K562 (cell line): ENCODE measurements around the gene TENM4.

Experiments
- BCL6 ChIP-seq: fragments of 250-450 bp; sonication (Bioruptor Pico); IDR thresholded peaks from 2 replicates; pipeline ENCODE4 v1.4.0; 2020
- CHD1 ChIP-seq: fragments of 200-600 bp; sonication (generic); IDR thresholded peaks from one replicate; pipeline ENCODE4 v1.6.1; 2012; ENCODE audit warnings: mild to moderate bottlenecking, moderate library complexity, low read length, inconsistent platforms
- EZH2 ChIP-seq: IDR thresholded peaks from 2 replicates; pipeline ENCODE4 v1.6.1; 2012; ENCODE audit warnings: low read depth, mild to moderate bottlenecking, inconsistent platforms, low read length, borderline replicate concordance
- FOXJ2 ChIP-seq: fragments of 200-800 bp; sonication (Bioruptor generic); IDR thresholded peaks from 2 replicates; pipeline ENCODE4 v1.6.1; 2016; ENCODE audit warnings: missing genetic modification characterization, missing compliant biosample characterization
- JUND ChIP-seq, 2 experiments: IDR thresholded peaks; 2 replicates in 1 of 2; 3 replicates in 1 of 2; pipeline ENCODE4 v1.6.1; 2011; ENCODE audit warnings: borderline replicate concordance in 2 of 2, low read depth in 2 of 2, low read length in 2 of 2, improper control_type of control experiment in 1 of 2, missing biosample characterization in 1 of 2, missing genetic modification characterization in 1 of 2, missing genetic modification reagents in 1 of 2
- KDM1A ChIP-seq, 2 experiments: fragments of 450-650 bp; IDR thresholded peaks; 2 replicates each; pipeline ENCODE4 v1.6.1; 2016; ENCODE audit warnings: mild to moderate bottlenecking in 2 of 2
- RAD21 ChIP-seq, 2 experiments: fragments of 250-450 bp in 1 of 2; fragments of 450-650 bp in 1 of 2; sonication (Bioruptor Pico) in 1 of 2; formaldehyde crosslinking in 1 of 2; IDR thresholded peaks in 1 of 2; conservative IDR thresholded peaks in 1 of 2; 2 replicates each; pipeline versions ENCODE4 v1.4.0 to v1.8.0; 2020 to 2022; ENCODE audit warnings: mild to moderate bottlenecking in 2 of 2, moderate library complexity in 1 of 2
- RBFOX2 ChIP-seq: fragments of 200-400 bp; formaldehyde crosslinking; IDR thresholded peaks from 2 replicates; pipeline ENCODE4 v1.6.1; 2017; ENCODE audit warnings: low read depth, mild to moderate bottlenecking, low read length, moderate library complexity
- REST ChIP-seq, 2 experiments: fragments of 450-650 bp; formaldehyde crosslinking in 1 of 2; IDR thresholded peaks; 2 replicates each; pipeline versions ENCODE4 v1.4.0 to v1.6.1; 2014 to 2020; ENCODE audit warnings: mild to moderate bottlenecking in 2 of 2, borderline replicate concordance in 1 of 2, low read depth in 1 of 2
- RFX5 ChIP-seq: IDR thresholded peaks from 2 replicates; pipeline ENCODE4 v1.6.1; 2011; ENCODE audit warnings: low read depth, mild to moderate bottlenecking, improper control_type of control experiment, low read length
- ZBTB12 ChIP-seq: fragments of 250-450 bp; sonication (Bioruptor Pico); IDR thresholded peaks from 2 replicates; pipeline ENCODE4 v1.4.0; 2020
- ZC3H11A ChIP-seq: IDR thresholded peaks from 2 replicates; pipeline ENCODE4 v1.6.1; 2012; ENCODE audit warnings: low read depth, low read length, improper control_type of control experiment
- TF ChIP-seq, protein P1 (sequence below): sonication (generic); formaldehyde crosslinking; IDR thresholded peaks from 2 replicates; pipeline ENCODE4 v1.8.1; 2023; ENCODE audit warnings: mild to moderate bottlenecking, missing genetic modification reagents
- TF ChIP-seq, protein P2 (sequence below): sonication (generic); formaldehyde crosslinking; IDR thresholded peaks from 2 replicates; pipeline ENCODE4 v1.8.1; 2023; ENCODE audit warnings: mild to moderate bottlenecking, missing genetic modification reagents, moderate library complexity

- TF ChIP-seq REST (IDR thresholded peaks at IDR 0.05; ENCODE audit: borderline replicate concordance) (no peak), REST (CRISPR knock-in tag; IDR thresholded peaks at IDR 0.05; ENCODE audit: low read depth) (no peak), RBFOX2 (no peak), EZH2 (no peak), RAD21 (CRISPR knock-in tag; conservative IDR thresholded peaks at IDR 0.05 in 1 of 2, IDR thresholded peaks at IDR 0.05 in 1 of 2) (no peak), ZC3H11A (no peak), CHD1 (no peak), BCL6 (no peak), KDM1A (IDR thresholded peaks at IDR 0.05) (no peak), JUND (IDR thresholded peaks at IDR 0.05; ENCODE audit: borderline replicate concordance, low read depth, low read length) (no peak), JUND (tag; IDR thresholded peaks at IDR 0.05; ENCODE audit: borderline replicate concordance, low read depth, low read length) (no peak), ZBTB12 (CRISPR knock-in tag) (no peak), RFX5 (no peak), FOXJ2 (no peak)
- TF ChIP-seq, protein P1, sequence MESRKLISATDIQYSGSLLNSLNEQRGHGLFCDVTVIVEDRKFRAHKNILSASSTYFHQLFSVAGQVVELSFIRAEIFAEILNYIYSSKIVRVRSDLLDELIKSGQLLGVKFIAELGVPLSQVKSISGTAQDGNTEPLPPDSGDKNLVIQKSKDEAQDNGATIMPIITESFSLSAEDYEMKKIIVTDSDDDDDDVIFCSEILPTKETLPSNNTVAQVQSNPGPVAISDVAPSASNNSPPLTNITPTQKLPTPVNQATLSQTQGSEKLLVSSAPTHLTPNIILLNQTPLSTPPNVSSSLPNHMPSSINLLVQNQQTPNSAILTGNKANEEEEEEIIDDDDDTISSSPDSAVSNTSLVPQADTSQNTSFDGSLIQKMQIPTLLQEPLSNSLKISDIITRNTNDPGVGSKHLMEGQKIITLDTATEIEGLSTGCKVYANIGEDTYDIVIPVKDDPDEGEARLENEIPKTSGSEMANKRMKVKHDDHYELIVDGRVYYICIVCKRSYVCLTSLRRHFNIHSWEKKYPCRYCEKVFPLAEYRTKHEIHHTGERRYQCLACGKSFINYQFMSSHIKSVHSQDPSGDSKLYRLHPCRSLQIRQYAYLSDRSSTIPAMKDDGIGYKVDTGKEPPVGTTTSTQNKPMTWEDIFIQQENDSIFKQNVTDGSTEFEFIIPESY (CRISPR knock-in tag): no peak
- TF ChIP-seq, protein P2, sequence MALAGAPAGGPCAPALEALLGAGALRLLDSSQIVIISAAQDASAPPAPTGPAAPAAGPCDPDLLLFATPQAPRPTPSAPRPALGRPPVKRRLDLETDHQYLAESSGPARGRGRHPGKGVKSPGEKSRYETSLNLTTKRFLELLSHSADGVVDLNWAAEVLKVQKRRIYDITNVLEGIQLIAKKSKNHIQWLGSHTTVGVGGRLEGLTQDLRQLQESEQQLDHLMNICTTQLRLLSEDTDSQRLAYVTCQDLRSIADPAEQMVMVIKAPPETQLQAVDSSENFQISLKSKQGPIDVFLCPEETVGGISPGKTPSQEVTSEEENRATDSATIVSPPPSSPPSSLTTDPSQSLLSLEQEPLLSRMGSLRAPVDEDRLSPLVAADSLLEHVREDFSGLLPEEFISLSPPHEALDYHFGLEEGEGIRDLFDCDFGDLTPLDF (CRISPR knock-in tag): no peak
Measured at GRCh38 chr11:79369055-79369454, 71.8 kb downstream of the TENM4 start.
